ENCODE data around the gene PSMD1. TPM values are rescaled to one million over a fixed set of nuclear protein-coding genes. Genes with fewer than 3 reads are reported as not detected.
A peak's percentile ranks its signal among the peaks of the same experiment; 100 is the strongest.

The PSMD1 gene
- total and polyA plus RNA-seq, 2 experiments from 2014 or later: 148 to 177 TPM

- TF ChIP-seq ZNF114 (CRISPR knock-in tag; IDR thresholded peaks at IDR 0.05) (no peak), ETS1 (IDR thresholded peaks at IDR 0.05) (no peak), CREB1 (CRISPR knock-in tag; IDR thresholded peaks at IDR 0.05; ENCODE audit: low read depth) (no peak), NANOG (IDR thresholded peaks at IDR 0.05; ENCODE audit: borderline replicate concordance) (no peak)
- TF ChIP-seq, protein P1, sequence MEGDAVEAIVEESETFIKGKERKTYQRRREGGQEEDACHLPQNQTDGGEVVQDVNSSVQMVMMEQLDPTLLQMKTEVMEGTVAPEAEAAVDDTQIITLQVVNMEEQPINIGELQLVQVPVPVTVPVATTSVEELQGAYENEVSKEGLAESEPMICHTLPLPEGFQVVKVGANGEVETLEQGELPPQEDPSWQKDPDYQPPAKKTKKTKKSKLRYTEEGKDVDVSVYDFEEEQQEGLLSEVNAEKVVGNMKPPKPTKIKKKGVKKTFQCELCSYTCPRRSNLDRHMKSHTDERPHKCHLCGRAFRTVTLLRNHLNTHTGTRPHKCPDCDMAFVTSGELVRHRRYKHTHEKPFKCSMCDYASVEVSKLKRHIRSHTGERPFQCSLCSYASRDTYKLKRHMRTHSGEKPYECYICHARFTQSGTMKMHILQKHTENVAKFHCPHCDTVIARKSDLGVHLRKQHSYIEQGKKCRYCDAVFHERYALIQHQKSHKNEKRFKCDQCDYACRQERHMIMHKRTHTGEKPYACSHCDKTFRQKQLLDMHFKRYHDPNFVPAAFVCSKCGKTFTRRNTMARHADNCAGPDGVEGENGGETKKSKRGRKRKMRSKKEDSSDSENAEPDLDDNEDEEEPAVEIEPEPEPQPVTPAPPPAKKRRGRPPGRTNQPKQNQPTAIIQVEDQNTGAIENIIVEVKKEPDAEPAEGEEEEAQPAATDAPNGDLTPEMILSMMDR (conservative IDR thresholded peaks at IDR 0.05; ENCODE audit: low read depth in 2 of 2): no peak
- peak overlapping the region; percentile 88 for H2AFZ ChIP-seq
- no peak overlapping the region for H3K27ac Mint-ChIP-seq
Observed at GRCh38 chr2:231188506-231189170, 132.0 kb downstream of the PSMD1 start.

GRCh38 chr2:231189171-231189530, 132.5 kb downstream of the PSMD1 start:
- H3K36me3 ChIP-seq (ENCODE audit: insufficient read depth): no peaks in the 10 kb centered on the region
- peak overlapping the region; percentile 88 for H2AFZ ChIP-seq
- H3K4me1 ChIP-seq (ENCODE audit: insufficient read depth): peaks cover 24% of the 10 kb centered on the region
- no peaks in the 10 kb centered on the region for H3K79me2 ChIP-seq (replicated peaks; ENCODE audit: insufficient read depth)
- H3K4me2 ChIP-seq: no peak overlapping the region
- Mint-ChIP-seq H3K36me3 (ENCODE audit: low read depth) (no peaks in the 10 kb centered on the region), H3K4me1 (peaks cover 29% of the 10 kb centered on the region), H3K27ac (no peak overlapping the region), H3K9me3 (no peaks in the 10 kb centered on the region), H3K4me3 (no peak overlapping the region), H3K27me3 (ENCODE audit: insufficient read depth, low read depth, poor library complexity) (peaks cover 29% of the 10 kb centered on the region)
- no peaks in the 10 kb centered on the region for H3K9me2 ChIP-seq (ENCODE audit: insufficient read depth)
- ATAC-seq: no peak
- no peaks in the 10 kb centered on the region for H3K27me3 ChIP-seq (ENCODE audit: insufficient read depth)
- DNase-seq (ENCODE audit: low spot score): no peak
- H3F3A ChIP-seq (replicated peaks; ENCODE audit: low read depth): peaks cover 18% of the 10 kb centered on the region
- no peak overlapping the region for H3K27ac ChIP-seq (ENCODE audit: low read depth)
- no peaks in the 10 kb centered on the region for H4K20me1 ChIP-seq (replicated peaks; ENCODE audit: insufficient read depth)
- H3K4me3 ChIP-seq: no peak overlapping the region
- TF ChIP-seq EZH2 (IDR thresholded peaks at IDR 0.05; ENCODE audit: low read depth, unreplicated experiment): no peak
- TF ChIP-seq, protein P1 (conservative IDR thresholded peaks at IDR 0.05; ENCODE audit: low read depth in 2 of 2): no peak
- TF ChIP-seq ZNF331 (CRISPR knock-in tag; IDR thresholded peaks at IDR 0.05; ENCODE audit: low read depth): no peak
- no peak for TF ChIP-seq NANOG (IDR thresholded peaks at IDR 0.05; ENCODE audit: borderline replicate concordance)
- TF ChIP-seq CREB1 (CRISPR knock-in tag; IDR thresholded peaks at IDR 0.05; ENCODE audit: low read depth): no peak
- TF ChIP-seq ZNF114 (CRISPR knock-in tag; IDR thresholded peaks at IDR 0.05): no peak
- no peak for TF ChIP-seq ZNF462 (CRISPR knock-in tag; IDR thresholded peaks at IDR 0.05)
- no peak for TF ChIP-seq EZH2phosphoT487 (IDR thresholded peaks at IDR 0.05; ENCODE audit: unreplicated experiment)

More at GRCh38 chr2:231188506-231189170, 132.0 kb downstream of the PSMD1 start:
- ATAC-seq: no peak
- Histone ChIP-seq H3K4me1 (ENCODE audit: insufficient read depth) (peaks cover 24% of the 10 kb centered on the region), H3K4me3 (no peak overlapping the region), H3K36me3 (ENCODE audit: insufficient read depth) (no peaks in the 10 kb centered on the region), H3K79me2 (replicated peaks; ENCODE audit: insufficient read depth) (no peaks in the 10 kb centered on the region), H3K4me2 (no peak overlapping the region), H3F3A (replicated peaks; ENCODE audit: low read depth) (peaks cover 18% of the 10 kb centered on the region), H3K27me3 (ENCODE audit: insufficient read depth) (no peaks in the 10 kb centered on the region), H4K20me1 (replicated peaks; ENCODE audit: insufficient read depth) (no peaks in the 10 kb centered on the region), H3K9me2 (ENCODE audit: insufficient read depth) (no peaks in the 10 kb centered on the region), H3K27ac (ENCODE audit: low read depth) (no peak overlapping the region)
- H3K4me1 Mint-ChIP-seq: peaks cover 29% of the 10 kb centered on the region
- no peaks in the 10 kb centered on the region for H3K36me3 Mint-ChIP-seq (ENCODE audit: low read depth)
- H3K4me3 Mint-ChIP-seq: no peak overlapping the region
- H3K9me3 Mint-ChIP-seq: no peaks in the 10 kb centered on the region
- no peak for DNase-seq (ENCODE audit: low spot score)
- peaks cover 29% of the 10 kb centered on the region for H3K27me3 Mint-ChIP-seq (ENCODE audit: insufficient read depth, low read depth, poor library complexity)

Measured in GM23338 (cell line).